Putamen (tissue), 1 donor: Measurements from ENCODE around the gene PRKAR2A.
A peak's percentile ranks its signal among the peaks of the same experiment; 100 is the strongest.

ENCODE experiments used
- DNase-seq: peaks from one replicate; pipeline ENCODE4 v3.0.0-alpha.2; 2016; ENCODE audit warnings: low spot score

PRKAR2A gene

GRCh38 chr3:48847504-48848423 lies at the start of gene PRKAR2A:
TSS of gene PRKAR2A (minus strand) at chr3:48847874. CDS start at chr3:48847596, 278 bp downstream.
- DNase-seq = peak; percentile 92

- DNase-seq = no peak
Measured at GRCh38 chr3:48896936-48897335, 49.3 kb upstream of the PRKAR2A start.

GRCh38 chr3:48894516-48894915 lies 46.8 kb upstream of the PRKAR2A start:
- DNase-seq = no peak

GRCh38 chr3:48891606-48892005 lies 43.9 kb upstream of the PRKAR2A start:
- no peak for DNase-seq

- DNase-seq = no peak
Measured at GRCh38 chr3:48885753-48886152, 38.1 kb upstream of the PRKAR2A start.

GRCh38 chr3:48881652-48882114 lies 34.0 kb upstream of the PRKAR2A start:
- no peak for DNase-seq

GRCh38 chr3:48881006-48881405 lies 33.3 kb upstream of the PRKAR2A start:
- no peak for DNase-seq

GRCh38 chr3:48879994-48880377 lies 32.3 kb upstream of the PRKAR2A start:
- no peak for DNase-seq

GRCh38 chr3:48879307-48879993 lies 31.8 kb upstream of the PRKAR2A start:
- no peak for DNase-seq

- DNase-seq = peak; percentile 27
Measured at GRCh38 chr3:48877671-48878070, 30.0 kb upstream of the PRKAR2A start.

- DNase-seq = no peak
Measured at GRCh38 chr3:48863122-48863521, 15.4 kb upstream of the PRKAR2A start.

GRCh38 chr3:48859206-48859605 lies 11.5 kb upstream of the PRKAR2A start:
- DNase-seq = no peak

GRCh38 chr3:48858709-48859108 lies 11.0 kb upstream of the PRKAR2A start:
- DNase-seq = no peak

- no peak for DNase-seq
Measured at GRCh38 chr3:48857641-48858040, 10.0 kb upstream of the PRKAR2A start.

GRCh38 chr3:48856469-48856868 lies 8.8 kb upstream of the PRKAR2A start:
- DNase-seq = no peak

GRCh38 chr3:48855681-48856447 lies 8.2 kb upstream of the PRKAR2A start:
- DNase-seq = no peak

GRCh38 chr3:48852151-48852550 lies 4.5 kb upstream of the PRKAR2A start:
- no peak for DNase-seq

- DNase-seq = no peak
Measured at GRCh38 chr3:48851407-48851806, 3.7 kb upstream of the PRKAR2A start.

- no peak for DNase-seq
Measured at GRCh38 chr3:48848816-48849515, 1.3 kb upstream of the PRKAR2A start.

- DNase-seq = peak; percentile 49
Measured at GRCh38 chr3:48847053-48847503, 596 bp downstream of the PRKAR2A start.

GRCh38 chr3:48845170-48845569 lies 2.5 kb downstream of the PRKAR2A start:
- no peak for DNase-seq

GRCh38 chr3:48837163-48837562 lies 10.5 kb downstream of the PRKAR2A start:
- no peak for DNase-seq
